ENCODE data around the gene ZNF358.

Gene ZNF358

DNA sequence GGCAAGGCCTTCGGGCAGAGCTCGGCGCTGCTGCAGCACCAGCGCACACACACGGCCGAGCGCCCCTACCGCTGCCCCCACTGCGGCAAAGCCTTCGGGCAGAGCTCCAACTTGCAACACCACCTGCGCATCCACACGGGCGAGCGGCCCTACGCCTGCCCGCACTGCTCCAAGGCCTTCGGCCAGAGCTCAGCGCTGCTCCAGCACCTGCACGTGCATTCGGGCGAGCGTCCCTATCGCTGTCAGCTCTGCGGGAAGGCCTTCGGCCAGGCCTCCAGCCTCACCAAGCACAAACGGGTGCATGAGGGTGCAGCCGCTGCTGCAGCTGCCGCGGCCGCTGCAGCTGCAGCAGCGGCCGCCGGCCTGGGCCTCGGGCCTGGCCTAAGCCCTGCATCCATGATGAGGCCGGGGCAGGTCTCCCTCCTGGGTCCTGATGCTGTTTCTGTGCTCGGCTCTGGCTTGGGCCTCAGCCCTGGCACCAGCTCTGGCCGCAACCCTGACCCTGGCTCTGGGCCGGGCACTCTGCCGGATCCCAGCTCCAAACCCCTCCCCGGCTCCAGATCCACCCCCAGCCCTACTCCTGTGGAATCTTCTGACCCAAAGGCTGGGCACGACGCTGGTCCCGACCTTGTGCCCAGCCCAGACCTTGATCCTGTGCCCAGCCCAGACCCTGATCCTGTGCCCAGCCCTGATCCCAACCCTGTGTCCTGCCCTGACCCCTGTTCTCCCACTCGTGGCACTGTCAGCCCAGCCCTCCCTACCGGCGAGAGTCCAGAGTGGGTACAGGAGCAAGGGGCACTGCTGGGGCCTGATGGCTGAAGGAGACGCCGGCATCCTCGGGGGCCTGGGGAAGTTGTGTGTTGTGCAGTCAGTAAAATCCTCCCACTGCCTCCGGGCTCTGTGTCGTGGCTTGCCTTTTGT is 4.5 kb downstream of the ZNF358 start:
- no peak for DNase-seq (ENCODE audit: low read depth)

DNA sequence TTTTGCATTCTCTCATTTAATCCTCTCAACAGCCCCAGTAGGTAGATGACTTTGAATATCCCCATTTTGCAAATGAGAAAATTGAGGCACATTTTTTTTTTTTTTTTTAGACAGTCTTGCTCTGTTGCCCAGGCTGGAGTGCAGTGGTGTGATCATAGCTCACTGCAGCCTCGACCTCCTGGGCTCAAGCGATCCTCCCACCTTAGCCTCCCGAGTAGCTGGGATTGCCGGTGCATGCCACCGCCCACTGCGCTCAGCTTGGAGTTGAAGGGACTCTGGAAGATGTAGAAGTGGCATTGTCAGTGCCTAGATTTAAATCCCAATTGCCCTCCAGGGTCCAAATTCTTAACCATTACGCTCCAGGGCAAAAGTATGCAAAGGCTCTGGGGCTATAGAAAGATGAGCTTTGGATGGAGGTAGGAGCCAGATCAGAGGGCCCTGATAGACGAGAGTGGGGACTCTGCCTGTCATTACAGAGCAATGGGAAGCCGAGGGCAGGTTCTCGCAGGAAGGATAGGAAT is 5.7 kb downstream of the ZNF358 start:
- DNase-seq (ENCODE audit: low read depth) = no peak

DNA sequence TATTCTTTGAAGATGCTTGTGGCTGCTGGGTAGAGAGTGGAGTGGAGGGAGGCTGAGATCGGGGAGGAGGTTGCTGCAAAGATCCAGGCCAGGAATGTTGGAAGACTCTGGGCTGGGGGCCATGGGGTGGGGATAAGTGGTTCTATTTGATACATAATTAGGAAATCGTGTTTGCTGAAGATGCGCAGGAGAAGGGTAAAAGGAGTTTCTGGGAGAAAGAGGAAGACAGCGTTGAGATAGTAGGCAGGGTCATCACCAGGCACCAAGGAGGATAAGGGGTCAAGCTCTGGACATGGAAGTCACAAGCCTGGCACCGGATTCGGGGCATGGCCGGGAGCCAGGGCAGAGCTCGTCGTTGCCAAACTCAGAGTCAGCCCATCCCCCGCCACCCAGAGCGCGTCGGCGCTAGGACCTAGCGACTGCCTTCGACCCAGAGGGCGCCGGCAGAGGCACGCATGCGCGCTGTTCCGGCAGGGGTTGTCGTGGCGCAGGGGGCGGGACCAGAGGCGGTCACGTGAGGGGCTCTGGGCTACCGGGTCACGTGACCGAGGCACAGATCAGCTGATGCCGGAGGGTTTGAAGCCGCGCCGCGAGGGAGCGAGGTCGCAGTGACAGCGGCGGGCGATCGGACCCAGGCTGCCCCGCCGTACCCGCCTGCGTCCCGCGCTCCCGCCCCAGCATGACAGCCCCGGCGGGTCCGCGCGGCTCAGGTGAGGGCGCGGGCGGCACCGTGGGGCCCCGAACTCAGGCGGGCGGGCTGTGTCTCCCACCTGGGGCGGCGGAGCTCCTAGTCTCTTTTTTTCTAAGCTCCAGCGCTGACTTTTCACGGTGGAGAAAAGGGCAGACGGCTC is 6.4 kb downstream of the ZNF358 start, which contains the start of gene MCOLN1:
Gene MCOLN1 (plus strand): TSS at position 553 of the 851 bp plus-strand sequence. CDS start 127 bp downstream, at position 680.
- DNase-seq (ENCODE audit: low read depth) = peak; percentile 100

DNA sequence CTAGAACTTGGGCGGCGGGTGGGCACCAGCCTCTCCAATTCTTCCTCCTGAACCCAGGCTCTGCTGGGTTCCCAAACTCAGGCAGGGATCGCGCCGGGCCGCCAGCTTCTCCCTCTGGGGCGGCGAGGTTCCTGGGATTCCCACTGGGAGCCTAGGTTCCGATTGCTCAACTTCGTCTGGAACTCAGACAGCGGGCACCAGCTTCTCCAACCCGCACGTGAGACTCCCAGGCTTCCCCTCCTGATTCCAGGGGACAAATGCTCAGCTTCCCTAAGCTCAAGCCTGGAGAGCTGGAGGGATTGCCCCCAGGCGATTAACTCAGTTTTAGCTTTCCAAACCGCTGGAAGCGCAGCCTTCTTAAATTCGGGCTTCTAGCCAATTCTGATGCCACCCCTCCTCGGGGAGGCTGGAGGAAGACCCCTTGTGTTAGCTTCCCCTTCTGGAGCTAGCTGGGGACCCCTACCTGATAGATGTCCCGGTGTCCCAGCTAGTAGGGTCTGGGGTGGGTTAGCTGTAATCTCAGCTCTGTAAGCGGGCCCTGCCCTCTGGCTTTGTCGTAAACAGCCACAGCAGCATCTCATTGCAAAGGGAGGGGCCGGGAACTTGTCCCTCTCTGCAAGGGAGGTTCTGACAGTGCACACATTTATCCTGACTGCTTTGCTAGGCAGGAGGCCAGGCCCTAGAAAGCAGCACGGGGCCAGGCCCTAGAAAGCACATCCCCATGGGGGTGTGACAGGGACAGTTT is 7.2 kb downstream of the ZNF358 start:
- DNase-seq (ENCODE audit: low read depth) = no peak

DNA sequence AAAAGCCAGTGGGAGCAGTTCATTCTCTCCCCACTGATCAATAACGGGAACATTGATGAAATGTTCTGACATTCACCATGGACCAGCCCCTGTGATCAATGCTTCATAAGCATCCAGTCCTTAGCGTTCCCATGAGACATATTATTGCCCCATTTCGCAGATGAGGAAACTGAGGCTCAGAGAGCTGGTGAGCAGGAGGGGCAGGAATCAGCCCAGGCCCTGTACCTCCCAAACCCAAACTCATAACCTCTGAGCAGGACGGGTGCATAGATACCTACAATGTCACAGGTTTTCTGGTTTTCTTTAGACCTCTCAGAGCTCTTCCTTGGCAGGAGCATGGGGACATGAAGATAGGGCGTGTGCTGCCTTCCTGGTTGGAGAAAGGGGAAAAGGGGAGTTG is 8.6 kb downstream of the ZNF358 start:
- DNase-seq (ENCODE audit: low read depth) = no peak

DNA sequence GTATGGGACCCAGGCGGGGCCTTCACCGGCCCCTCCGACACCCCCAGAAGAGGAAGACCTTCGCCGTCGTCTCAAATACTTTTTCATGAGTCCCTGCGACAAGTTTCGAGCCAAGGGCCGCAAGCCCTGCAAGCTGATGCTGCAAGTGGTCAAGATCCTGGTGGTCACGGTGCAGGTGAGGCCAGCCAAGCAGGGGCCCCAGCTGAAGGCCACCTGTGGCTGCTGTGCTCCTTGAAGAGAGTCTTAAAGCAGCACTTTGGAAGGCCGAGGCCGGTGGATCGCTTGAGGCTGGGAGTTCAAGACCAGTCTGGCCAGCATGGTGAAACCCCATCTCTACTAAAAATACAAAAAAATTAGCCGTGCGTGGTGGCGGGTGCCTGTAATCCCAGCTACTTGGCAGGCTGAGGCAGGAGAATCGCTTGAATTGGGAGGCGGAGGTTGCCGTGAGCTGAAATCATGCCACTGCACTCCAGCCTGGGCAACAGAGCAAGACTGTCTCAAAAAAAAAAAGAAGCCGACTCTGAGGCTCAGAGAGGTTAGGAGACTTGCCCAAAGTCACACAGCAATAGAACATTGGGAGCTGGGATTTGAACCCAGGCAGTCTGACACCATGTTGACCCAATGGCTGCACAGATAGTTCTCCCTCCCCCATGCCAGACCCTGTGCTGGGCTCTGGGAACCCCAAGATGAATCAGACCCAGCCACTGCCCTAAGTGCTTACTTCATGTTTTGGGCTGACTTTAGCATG is 9.3 kb downstream of the ZNF358 start:
- DNase-seq (ENCODE audit: low read depth) = no peak

DNA sequence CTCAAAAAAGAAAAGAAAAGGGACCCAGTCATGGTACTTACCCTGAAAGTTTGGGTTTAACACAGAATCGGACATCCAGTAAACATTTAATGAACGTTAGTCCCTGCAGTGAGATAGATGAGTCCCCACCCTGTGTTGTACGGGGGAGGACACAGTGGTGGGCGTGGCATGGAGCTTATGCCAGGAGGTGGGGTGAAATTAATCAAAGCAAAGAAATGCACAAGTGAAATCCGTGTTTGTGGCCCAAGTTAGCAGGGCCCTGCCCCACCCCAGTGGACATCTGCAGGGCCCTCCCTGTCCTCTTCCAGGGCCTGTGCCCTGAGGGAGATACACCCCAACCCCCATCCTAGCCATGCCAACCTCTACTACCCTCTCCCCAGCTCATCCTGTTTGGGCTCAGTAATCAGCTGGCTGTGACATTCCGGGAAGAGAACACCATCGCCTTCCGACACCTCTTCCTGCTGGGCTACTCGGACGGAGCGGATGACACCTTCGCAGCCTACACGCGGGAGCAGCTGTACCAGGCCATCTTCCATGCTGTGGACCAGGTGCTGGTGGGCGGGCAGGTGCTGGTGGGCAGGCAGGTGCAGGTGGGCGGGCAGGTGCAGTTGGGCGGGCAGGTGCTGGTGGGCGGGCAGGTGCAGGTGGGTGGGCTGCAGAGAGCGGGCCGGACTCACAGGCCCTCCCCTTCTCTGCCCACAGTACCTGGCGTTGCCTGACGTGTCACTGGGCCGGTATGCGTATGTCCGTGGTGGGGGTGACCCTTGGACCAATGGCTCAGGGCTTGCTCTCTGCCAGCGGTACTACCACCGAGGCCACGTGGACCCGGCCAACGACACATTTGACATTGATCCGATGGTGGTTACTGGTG is 10.4 kb downstream of the ZNF358 start:
- DNase-seq (ENCODE audit: low read depth) = no peak

DNA sequence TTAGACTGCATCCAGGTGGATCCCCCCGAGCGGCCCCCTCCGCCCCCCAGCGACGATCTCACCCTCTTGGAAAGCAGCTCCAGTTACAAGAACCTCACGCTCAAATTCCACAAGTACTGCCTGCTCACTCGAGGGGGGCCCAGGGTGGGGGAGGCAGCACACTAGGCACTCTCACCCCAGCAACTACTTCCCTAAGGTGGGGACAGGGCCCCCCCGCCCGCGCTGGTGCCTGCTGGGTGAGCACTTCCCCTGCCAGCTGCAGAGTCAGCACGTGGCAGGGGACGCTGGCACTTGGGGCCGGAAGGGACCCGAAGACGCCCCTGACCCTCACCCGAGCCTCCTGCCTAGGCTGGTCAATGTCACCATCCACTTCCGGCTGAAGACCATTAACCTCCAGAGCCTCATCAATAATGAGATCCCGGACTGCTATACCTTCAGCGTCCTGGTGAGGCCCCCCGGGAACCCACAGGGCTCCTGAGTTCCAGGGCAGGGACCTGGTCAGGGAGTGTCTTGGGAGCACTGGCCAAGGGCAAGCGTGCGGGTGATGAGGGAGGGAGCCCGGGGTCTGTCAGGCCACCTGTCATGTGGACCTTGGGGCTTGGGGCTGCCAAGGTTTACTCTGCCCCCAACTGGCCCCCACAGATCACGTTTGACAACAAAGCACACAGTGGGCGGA is 11.8 kb downstream of the ZNF358 start:
- no peak for DNase-seq (ENCODE audit: low read depth)

DNA sequence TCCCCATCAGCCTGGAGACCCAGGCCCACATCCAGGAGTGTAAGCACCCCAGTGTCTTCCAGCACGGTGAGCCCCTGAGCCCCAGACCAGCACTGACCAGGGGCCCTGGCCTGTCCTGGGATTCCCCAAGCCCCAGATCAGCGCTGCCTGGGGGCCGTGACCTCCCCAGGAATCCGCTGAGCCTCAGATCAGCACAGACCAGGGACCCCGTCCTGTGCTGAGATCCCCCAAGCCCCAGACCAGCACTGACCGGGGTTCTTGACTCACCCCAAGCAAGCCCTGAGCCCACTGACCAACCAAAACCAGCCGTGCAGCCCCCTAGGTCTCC is 12.3 kb downstream of the ZNF358 start:
- no peak for DNase-seq (ENCODE audit: low read depth)

DNA sequence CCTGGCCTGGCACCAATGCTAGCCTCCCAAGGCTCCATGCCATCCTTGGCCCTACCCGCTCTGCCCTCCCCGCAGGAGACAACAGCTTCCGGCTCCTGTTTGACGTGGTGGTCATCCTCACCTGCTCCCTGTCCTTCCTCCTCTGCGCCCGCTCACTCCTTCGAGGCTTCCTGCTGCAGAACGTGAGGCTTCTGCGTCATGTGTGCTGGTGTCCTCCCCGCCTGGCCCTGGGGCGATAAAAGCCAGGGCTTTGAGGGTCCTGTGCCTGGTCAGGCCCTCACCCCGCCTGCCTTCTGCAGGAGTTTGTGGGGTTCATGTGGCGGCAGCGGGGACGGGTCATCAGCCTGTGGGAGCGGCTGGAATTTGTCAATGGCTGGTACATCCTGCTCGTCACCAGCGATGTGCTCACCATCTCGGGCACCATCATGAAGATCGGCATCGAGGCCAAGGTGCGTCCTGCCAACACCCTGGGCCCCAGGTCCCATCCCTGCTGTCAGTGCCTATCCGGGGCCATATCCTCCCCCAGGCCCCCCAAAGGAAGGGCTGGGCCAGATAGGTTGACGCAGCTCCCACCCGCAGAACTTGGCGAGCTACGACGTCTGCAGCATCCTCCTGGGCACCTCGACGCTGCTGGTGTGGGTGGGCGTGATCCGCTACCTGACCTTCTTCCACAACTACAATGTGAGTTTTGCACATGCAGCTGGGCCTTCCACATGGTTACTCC is 12.8 kb downstream of the ZNF358 start:
- DNase-seq (ENCODE audit: low read depth) = no peak

DNA sequence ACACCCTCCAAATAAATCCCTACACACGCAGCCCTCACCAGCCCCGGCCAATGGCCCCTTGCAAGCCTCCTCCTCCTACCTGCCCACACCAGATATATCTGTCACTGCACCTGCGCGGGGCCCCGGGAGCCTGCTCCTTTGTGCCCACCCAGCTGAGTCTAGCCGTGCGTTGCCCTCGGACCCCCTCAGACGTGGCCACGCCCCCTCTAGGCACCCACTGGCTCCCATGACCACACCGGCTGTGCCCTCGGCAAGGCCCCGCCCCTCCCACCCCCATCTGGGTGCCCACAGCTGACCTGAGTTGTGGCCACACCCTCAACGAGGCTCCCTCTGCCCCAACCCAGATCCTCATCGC is 13.3 kb downstream of the ZNF358 start:
- DNase-seq (ENCODE audit: low read depth) = no peak

DNA sequence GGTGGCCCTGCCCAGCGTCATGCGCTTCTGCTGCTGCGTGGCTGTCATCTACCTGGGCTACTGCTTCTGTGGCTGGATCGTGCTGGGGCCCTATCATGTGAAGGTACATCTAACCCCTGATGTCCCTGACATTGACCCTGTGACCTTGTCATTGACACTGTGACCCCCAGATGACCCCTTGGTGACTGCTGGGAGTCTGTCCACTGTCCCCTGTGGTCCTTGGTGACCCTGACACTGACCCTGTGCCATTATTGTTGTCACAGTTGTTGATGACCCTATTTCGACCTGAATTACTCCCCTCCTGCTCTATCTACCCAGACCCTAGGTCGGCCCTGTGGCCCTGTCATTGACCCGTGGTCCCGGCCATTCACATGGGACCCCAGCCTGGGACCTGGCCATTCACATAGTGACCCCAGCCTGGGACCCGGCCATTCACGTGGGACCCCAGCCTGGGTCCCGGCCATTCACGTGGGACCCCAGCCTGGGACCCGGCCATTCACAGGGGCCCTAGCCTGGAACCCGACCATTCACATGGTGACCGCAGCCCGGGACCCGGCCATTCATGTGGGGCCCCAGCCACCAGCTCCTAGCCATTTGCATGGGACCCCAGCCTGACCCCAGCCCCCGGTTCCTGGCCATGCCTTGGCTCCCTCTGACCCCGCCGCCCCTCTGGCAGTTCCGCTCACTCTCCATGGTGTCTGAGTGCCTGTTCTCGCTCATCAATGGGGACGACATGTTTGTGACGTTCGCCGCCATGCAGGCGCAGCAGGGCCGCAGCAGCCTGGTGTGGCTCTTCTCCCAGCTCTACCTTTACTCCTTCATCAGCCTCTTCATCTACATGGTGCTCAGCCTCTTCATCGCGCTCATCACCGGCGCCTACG is 13.9 kb downstream of the ZNF358 start:
- DNase-seq (ENCODE audit: low read depth) = no peak

DNA sequence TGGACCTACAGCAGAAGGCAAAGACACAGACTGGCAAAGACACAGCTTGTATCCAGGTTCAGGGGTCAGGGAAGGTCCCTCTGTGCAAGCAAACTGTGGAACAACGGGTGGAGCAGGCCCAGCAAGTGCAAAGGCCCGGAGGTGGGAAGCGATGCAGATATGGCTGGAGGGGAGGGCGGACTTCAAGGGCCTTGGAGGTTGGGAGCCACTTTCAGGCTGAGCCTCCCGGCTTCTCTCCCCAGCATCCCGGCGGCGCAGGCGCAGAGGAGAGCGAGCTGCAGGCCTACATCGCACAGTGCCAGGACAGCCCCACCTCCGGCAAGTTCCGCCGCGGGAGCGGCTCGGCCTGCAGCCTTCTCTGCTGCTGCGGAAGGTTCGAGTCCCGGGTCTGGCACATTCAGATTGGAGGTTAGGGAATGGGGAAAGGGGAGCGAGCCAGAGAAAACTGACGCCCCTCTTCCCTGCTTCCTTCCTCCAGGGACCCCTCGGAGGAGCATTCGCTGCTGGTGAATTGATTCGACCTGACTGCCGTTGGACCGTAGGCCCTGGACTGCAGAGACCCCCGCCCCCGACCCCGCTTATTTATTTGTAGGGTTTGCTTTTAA is 17.5 kb downstream of the ZNF358 start:
- DNase-seq (ENCODE audit: low read depth) = no peak

DNA sequence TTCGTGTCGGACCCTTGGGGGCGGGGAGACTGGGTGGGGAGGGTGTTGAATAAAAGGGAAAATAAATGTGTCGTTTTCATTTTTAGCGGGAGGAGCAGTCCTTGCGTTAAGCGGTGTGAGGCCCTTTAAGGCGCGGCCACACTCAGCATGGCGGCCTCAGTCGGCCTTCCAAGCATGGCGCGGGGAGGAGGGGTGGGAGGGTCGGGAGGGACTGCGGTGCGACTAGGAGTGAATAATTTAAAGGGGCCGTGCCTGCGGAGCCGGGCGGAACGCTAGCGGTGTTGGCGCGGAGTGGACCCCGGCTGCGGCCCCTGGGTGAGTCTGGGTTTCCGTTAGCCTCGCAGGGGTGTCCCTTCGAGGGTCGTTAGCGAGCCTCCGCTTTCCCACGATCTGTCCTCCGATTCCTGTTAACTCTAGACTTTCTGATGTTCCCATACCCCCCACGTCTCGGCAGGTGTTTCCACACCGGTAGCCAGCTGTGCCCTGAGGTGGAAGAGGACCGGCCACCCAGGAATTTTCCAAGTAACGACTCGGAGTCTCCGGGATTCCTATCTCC is 18.1 kb downstream of the ZNF358 start:
- DNase-seq (ENCODE audit: low read depth) = peak; percentile 76

DNA sequence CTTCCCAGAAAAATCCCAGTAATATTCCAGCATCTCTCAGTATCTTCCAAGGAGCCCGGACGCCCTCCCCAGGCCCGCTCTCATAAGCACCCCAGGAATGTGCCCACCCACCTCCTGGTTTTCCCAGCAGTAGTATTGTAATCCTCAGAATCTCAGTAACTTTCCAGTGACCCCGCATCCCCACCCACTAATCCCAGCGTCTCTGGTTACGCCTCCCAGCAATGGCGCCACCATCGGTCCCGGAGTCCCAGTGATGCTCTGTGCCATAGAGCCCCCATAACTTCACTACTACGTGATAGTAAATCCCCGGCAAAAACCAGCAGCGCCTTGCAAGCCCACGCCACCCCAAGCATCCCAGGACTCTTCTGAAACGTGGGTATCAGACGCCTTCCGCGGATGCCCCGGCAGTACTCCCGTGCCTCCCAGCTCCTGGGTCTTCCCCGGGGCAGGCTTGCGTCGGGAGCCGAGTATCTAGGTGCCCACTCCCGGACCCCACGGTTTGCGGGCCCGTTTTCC is 18.7 kb downstream of the ZNF358 start:
- DNase-seq (ENCODE audit: low read depth) = no peak

DNA sequence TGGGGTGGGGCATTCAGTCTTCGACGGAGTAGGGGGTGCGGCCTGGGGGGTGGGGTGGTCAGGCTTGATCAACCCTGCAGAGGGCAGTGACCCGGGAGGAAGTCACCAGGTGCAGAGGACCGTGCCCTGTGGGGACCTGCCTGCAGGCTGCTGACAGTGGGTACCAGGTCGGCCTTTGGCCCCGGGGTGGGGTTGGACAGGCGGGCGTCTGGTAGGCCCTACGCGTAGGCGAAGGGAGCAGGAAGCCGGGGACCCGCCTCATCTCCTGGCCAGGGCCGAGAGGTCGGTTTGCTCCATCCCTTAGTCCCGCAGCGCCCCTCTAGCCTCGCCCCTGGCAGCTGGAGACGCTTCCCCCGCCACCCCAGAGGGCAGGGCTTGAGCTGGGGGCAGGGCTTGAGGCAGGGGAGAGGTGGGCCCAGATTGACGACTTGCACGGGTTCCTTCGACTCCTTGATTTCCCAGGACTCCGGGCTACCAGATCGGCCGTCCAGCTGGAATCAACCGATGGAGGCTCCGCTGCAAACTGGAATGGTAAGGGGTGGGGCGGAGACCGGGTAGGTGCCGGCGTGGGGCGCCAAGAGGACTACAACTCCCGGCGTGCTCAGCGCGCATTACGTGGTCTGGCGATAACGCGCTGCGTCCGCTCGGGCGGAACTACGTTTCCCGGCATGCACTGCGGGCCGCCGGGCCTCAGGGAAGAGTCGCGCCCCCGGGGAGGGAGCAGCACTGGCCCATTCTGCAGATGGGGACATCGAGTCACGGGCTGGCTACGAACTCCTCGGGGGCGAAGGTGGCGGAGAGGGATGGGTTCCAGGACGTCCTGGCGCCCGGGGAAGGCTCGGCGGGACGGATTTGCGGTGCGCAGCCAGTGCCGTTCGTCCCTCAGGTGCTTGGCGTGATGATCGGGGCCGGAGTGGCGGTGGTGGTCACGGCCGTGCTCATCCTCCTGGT is 19.4 kb downstream of the ZNF358 start, which contains the start of gene PNPLA6:
Gene PNPLA6 (plus strand): TSS at position 671 of the 951 bp plus-strand sequence. CDS start 72 bp downstream, at position 743.
- peak; percentile 89 for DNase-seq (ENCODE audit: low read depth)

All from activated T-cell treated with anti-CD3 and anti-CD28 coated beads for 24 hours (primary cell).